Keratinocyte (primary cell): ENCODE measurements around the gene MBTPS1. TPM values are rescaled to one million over a fixed set of nuclear protein-coding genes. Genes with fewer than 3 reads are reported as not detected.

Experiments
- DNase-seq: peaks from one replicate; pipeline ENCODE4 v3.0.0-alpha.2; 2011; ENCODE audit warnings: low read depth, missing footprints, low spot score
- FAIRE-seq: peaks from 2 replicates; lab custom pipeline; 2011; peaks lifted over from hg19 to GRCh38; lab: Jason Lieb, UNC
- H2AFZ ChIP-seq: 2 replicates; pipeline ENCODE4 v1.6.0; 2012; ENCODE audit warnings: low read length, control low read depth, inconsistent platforms; ENCODE audit not compliant: control insufficient read depth
- H3K27ac ChIP-seq: 2 replicates; pipeline ENCODE4 v1.5.1; 2011; ENCODE audit warnings: low read length; ENCODE audit not compliant: control insufficient read depth, insufficient read depth
- H3K27me3 ChIP-seq: 3 replicates; pipeline ENCODE4 v1.6.0; 2011; ENCODE audit warnings: low read length; ENCODE audit not compliant: control insufficient read depth, insufficient read depth; ENCODE audit errors: extremely low read depth
- H3K36me3 ChIP-seq, 2 experiments: 2 replicates in 1 of 2; 3 replicates in 1 of 2; pipeline ENCODE4 v1.5.1; 2011; ENCODE audit warnings: low read length in 2 of 2, mild to moderate bottlenecking in 1 of 2; ENCODE audit not compliant: control insufficient read depth in 2 of 2, insufficient read depth in 2 of 2; ENCODE audit errors: extremely low read depth in 1 of 2
- H3K4me1 ChIP-seq: 3 replicates; pipeline ENCODE4 v1.5.1; 2011; ENCODE audit warnings: low read length; ENCODE audit not compliant: control insufficient read depth, insufficient read depth; ENCODE audit errors: extremely low read depth
- H3K4me2 ChIP-seq: 3 replicates; pipeline ENCODE4 v1.6.0; 2011; ENCODE audit warnings: low read depth, low read length; ENCODE audit not compliant: control insufficient read depth, insufficient read depth; ENCODE audit errors: extremely low read depth
- H3K4me3 ChIP-seq, 3 experiments: fragments of 200-600 bp in 1 of 3; sonication (generic) in 1 of 3; 2 replicates in 2 of 3; 3 replicates in 1 of 3; pipeline ENCODE4 v1.5.1; 2011 to 2016; ENCODE audit warnings: low read length in 3 of 3, mild to moderate bottlenecking in 3 of 3, control low read depth in 2 of 3, inconsistent platforms in 1 of 3, low read depth in 1 of 3, mixed read lengths in 1 of 3, mixed run types in 1 of 3, moderate library complexity in 1 of 3; ENCODE audit not compliant: control insufficient read depth in 2 of 3, insufficient read depth in 2 of 3; ENCODE audit errors: extremely low read depth in 1 of 3
- H3K79me2 ChIP-seq: 2 replicates; pipeline ENCODE4 v1.6.0; 2012; ENCODE audit warnings: low read length; ENCODE audit not compliant: control insufficient read depth, insufficient read depth
- H3K9ac ChIP-seq: 3 replicates; pipeline ENCODE4 v1.6.0; 2011; ENCODE audit warnings: low read length; ENCODE audit not compliant: control insufficient read depth, insufficient read depth; ENCODE audit errors: extremely low read depth
- H3K9me1 ChIP-seq: 3 replicates; pipeline ENCODE4 v1.6.0; 2011; ENCODE audit warnings: low read length; ENCODE audit not compliant: control insufficient read depth, insufficient read depth; ENCODE audit errors: extremely low read depth
- H3K9me3 ChIP-seq: 2 replicates; pipeline ENCODE4 v1.5.1; 2012; ENCODE audit warnings: low read depth, low read length; ENCODE audit not compliant: control insufficient read depth
- H4K20me1 ChIP-seq: 3 replicates; pipeline ENCODE4 v1.6.0; 2011; ENCODE audit warnings: low read length; ENCODE audit not compliant: control insufficient read depth, insufficient read depth; ENCODE audit errors: extremely low read depth
- EZH2 ChIP-seq: IDR thresholded peaks from one replicate; pipeline ENCODE4 v1.6.1; 2012; ENCODE audit warnings: inconsistent platforms, mild to moderate bottlenecking, low read length, moderate library complexity
- dilution Hi-C: fragments of 300-500 bp; cut with MboI; formaldehyde crosslinking; loops from one replicate; pipeline ENCODE4 v1.7.0; 2020; ENCODE audit warnings: low sequenced_read_pairs; ENCODE audit not compliant: extremely low pct_ligation_motif_present
- polyA plus RNA-seq, 5 experiments: library from polyadenylated mRNA; depleted of rRNA in 3 of 5; stranded (reverse) in 3 of 5; stranded (forward) in 1 of 5; unstranded in 1 of 5; fragments of >200 nt; gene quantifications; 1 replicate in 1 of 5; 2 replicates in 3 of 5; 3 replicates in 1 of 5; pipeline versions ENCODE4 v1.2.1 to v1.2.3, GENCODE V29; 2011 to 2012; ENCODE audit warnings: missing spikeins in 2 of 5, low read depth in 1 of 5, low replicate concordance in 1 of 5
- TF ChIP-seq, protein P1 (sequence below), 3 experiments: IDR thresholded peaks in 1 of 3; conservative IDR thresholded peaks in 1 of 3; optimal IDR thresholded peaks in 1 of 3; 2 replicates in 2 of 3; 3 replicates in 1 of 3; pipeline versions ENCODE3 to v1.5.1; 2011; ENCODE audit warnings: low read length in 3 of 3, mild to moderate bottlenecking in 3 of 3, moderate library complexity in 2 of 3, control low read depth in 1 of 3, inconsistent platforms in 1 of 3; ENCODE audit not compliant: insufficient read depth in 2 of 3; ENCODE audit errors: extremely low read depth in 1 of 3

The MBTPS1 gene
- polyA plus RNA-seq, 1 donor (not counting 4 experiments of a cell fraction or from before 2014, with no cell fraction given) = 56.0 TPM

- no peak overlapping the region for H3K4me3 ChIP-seq
- H3K79me2 ChIP-seq = no peaks in the 10 kb centered on the region
- no peak overlapping the region for H3K27ac ChIP-seq
- no peaks in the 10 kb centered on the region for H3K9me1 ChIP-seq
- H3K4me1 ChIP-seq = no peaks in the 10 kb centered on the region
- FAIRE-seq (no peak), DNase-seq (no peak)
- no peaks in the 10 kb centered on the region for H3K27me3 ChIP-seq
- no peaks in the 10 kb centered on the region for H3K9me3 ChIP-seq
- no peaks in the 10 kb centered on the region for H4K20me1 ChIP-seq
- H3K36me3 ChIP-seq = peaks cover 28 to 29% of the 10 kb centered on the region in 2 experiments
- H2AFZ ChIP-seq = no peak overlapping the region
- H3K4me2 ChIP-seq = no peak overlapping the region
- H3K9ac ChIP-seq = no peak overlapping the region
- TF ChIP-seq, protein P1, sequence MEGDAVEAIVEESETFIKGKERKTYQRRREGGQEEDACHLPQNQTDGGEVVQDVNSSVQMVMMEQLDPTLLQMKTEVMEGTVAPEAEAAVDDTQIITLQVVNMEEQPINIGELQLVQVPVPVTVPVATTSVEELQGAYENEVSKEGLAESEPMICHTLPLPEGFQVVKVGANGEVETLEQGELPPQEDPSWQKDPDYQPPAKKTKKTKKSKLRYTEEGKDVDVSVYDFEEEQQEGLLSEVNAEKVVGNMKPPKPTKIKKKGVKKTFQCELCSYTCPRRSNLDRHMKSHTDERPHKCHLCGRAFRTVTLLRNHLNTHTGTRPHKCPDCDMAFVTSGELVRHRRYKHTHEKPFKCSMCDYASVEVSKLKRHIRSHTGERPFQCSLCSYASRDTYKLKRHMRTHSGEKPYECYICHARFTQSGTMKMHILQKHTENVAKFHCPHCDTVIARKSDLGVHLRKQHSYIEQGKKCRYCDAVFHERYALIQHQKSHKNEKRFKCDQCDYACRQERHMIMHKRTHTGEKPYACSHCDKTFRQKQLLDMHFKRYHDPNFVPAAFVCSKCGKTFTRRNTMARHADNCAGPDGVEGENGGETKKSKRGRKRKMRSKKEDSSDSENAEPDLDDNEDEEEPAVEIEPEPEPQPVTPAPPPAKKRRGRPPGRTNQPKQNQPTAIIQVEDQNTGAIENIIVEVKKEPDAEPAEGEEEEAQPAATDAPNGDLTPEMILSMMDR (optimal IDR thresholded peaks at IDR 0.05 in 1 of 3, IDR thresholded peaks at IDR 0.05 in 1 of 3, conservative IDR thresholded peaks at IDR 0.05 in 1 of 3; ENCODE audit: extremely low read depth in 1 of 3, insufficient read depth in 2 of 3, low read length in 3 of 3) = no peak
- TF ChIP-seq EZH2 = no peak
- dilution Hi-C loops = no loop called here
These were observed 64.6 kb downstream of the MBTPS1 start for GRCh38 chr16:84052071-84052622.

DNA sequence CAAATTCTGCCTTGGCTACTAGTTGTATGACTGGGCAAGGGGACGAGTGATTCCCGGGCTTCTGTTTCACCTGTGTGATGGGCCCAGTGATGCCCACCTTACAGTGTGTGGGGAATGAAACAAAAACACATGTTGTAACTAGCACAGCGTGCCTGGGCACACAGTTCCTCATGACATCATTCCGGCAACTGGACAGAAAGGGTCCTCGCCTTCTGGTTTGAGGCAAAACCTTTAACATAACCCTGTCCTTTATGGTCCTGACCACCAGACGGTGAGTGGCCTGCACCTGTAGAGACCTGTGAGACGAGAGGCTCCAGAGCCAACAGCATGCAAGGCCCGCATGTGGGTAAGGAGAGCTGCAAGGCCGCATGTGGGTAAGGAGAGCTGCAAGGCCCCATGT, 66.4 kb downstream of the MBTPS1 start:
- dilution Hi-C loops = no loop called here
- no peaks in the 10 kb centered on the region for H3K9me1 ChIP-seq
- H3K27me3 ChIP-seq = no peaks in the 10 kb centered on the region
- H3K4me1 ChIP-seq = no peaks in the 10 kb centered on the region
- H3K27ac ChIP-seq = no peak overlapping the region
- H3K9ac ChIP-seq = no peak overlapping the region
- no peaks in the 10 kb centered on the region for H3K9me3 ChIP-seq
- no peak for FAIRE-seq
- TF ChIP-seq EZH2 = no peak
- TF ChIP-seq, protein P1 (optimal IDR thresholded peaks at IDR 0.05 in 1 of 3, IDR thresholded peaks at IDR 0.05 in 1 of 3, conservative IDR thresholded peaks at IDR 0.05 in 1 of 3; ENCODE audit: extremely low read depth in 1 of 3, insufficient read depth in 2 of 3, low read length in 3 of 3) = no peak
- H3K4me3 ChIP-seq = no peak overlapping the region
- H3K4me2 ChIP-seq = no peak overlapping the region
- peaks cover 20 to 24% of the 10 kb centered on the region in 2 experiments for H3K36me3 ChIP-seq
- no peak overlapping the region for H2AFZ ChIP-seq
- no peak for DNase-seq
- no peaks in the 10 kb centered on the region for H3K79me2 ChIP-seq
- no peaks in the 10 kb centered on the region for H4K20me1 ChIP-seq
